T-helper 2 cell treated with Interferon-gamma antibody and Interleukin-4, amounts not matched to agents 5 μg/mL and 100 μg/mL, for 36 hours (primary cell): Measurements from ENCODE around the gene PLCB1.

Source experiments
- DNase-seq: peaks from one replicate; pipeline ENCODE4 v3.0.0; 2021; ENCODE audit warnings: low spot score
- H3K27ac Mint-ChIP-seq: one replicate; pipeline ENCODE4 v1.8.0; 2021; ENCODE audit warnings: mild to moderate bottlenecking, mixed read lengths
- H3K27me3 Mint-ChIP-seq: one replicate; pipeline ENCODE4 v1.8.0; 2021; ENCODE audit warnings: low read depth, mixed read lengths
- H3K36me3 Mint-ChIP-seq: one replicate; pipeline ENCODE4 v1.8.0; 2021; ENCODE audit warnings: low read depth, mixed read lengths
- H3K4me1 Mint-ChIP-seq: one replicate; pipeline ENCODE4 v1.8.0; 2021; ENCODE audit warnings: low read depth, mixed read lengths
- H3K4me3 Mint-ChIP-seq: one replicate; pipeline ENCODE4 v1.8.0; 2022; ENCODE audit warnings: mild to moderate bottlenecking, moderate library complexity, mixed read lengths
- H3K9me3 Mint-ChIP-seq: one replicate; pipeline ENCODE4 v1.8.0; 2021; ENCODE audit warnings: mixed read lengths

PLCB1 gene

GRCh38 chr20:8194721-8195120 lies 62.7 kb downstream of the PLCB1 start:
- no peaks in the 10 kb centered on the region for H3K27me3 Mint-ChIP-seq
- H3K9me3 Mint-ChIP-seq = no peaks in the 10 kb centered on the region

GRCh38 chr20:8196096-8196495 lies 64.0 kb downstream of the PLCB1 start:
- no peaks in the 10 kb centered on the region for H3K4me1 Mint-ChIP-seq
- H3K9me3 Mint-ChIP-seq = no peaks in the 10 kb centered on the region

More at GRCh38 chr20:8194721-8195120, 62.7 kb downstream of the PLCB1 start:
- Mint-ChIP-seq H3K4me3 (no peak overlapping the region), H3K36me3 (no peaks in the 10 kb centered on the region), H3K4me1 (no peaks in the 10 kb centered on the region), H3K27ac (no peak overlapping the region)
- no peak for DNase-seq

GRCh38 chr20:8200220-8200619 lies 68.2 kb downstream of the PLCB1 start:
- Mint-ChIP-seq H3K4me3 (no peak overlapping the region), H3K27ac (no peak overlapping the region)

More at GRCh38 chr20:8196096-8196495, 64.0 kb downstream of the PLCB1 start:
- no peaks in the 10 kb centered on the region for H3K27me3 Mint-ChIP-seq
- no peaks in the 10 kb centered on the region for H3K36me3 Mint-ChIP-seq
- no peak overlapping the region for H3K27ac Mint-ChIP-seq
- no peak for DNase-seq
- H3K4me3 Mint-ChIP-seq = no peak overlapping the region

GRCh38 chr20:8203366-8203765 lies 71.3 kb downstream of the PLCB1 start:
- Mint-ChIP-seq H3K4me1 (no peaks in the 10 kb centered on the region), H3K36me3 (no peaks in the 10 kb centered on the region), H3K27me3 (peaks cover 9% of the 10 kb centered on the region), H3K27ac (no peak overlapping the region), H3K4me3 (no peak overlapping the region), H3K9me3 (no peaks in the 10 kb centered on the region)
- no peak for DNase-seq

More at GRCh38 chr20:8200220-8200619, 68.2 kb downstream of the PLCB1 start:
- H3K4me1 Mint-ChIP-seq = no peaks in the 10 kb centered on the region
- no peaks in the 10 kb centered on the region for H3K9me3 Mint-ChIP-seq
- no peaks in the 10 kb centered on the region for H3K36me3 Mint-ChIP-seq
- H3K27me3 Mint-ChIP-seq = peaks cover 4% of the 10 kb centered on the region
- DNase-seq = no peak

- Mint-ChIP-seq H3K27me3 (peaks cover 14% of the 10 kb centered on the region), H3K36me3 (no peaks in the 10 kb centered on the region), H3K4me1 (peaks cover 12% of the 10 kb centered on the region)
Measured at GRCh38 chr20:8205996-8206395, 73.9 kb downstream of the PLCB1 start.

GRCh38 chr20:8208226-8208625 lies 76.2 kb downstream of the PLCB1 start:
- Mint-ChIP-seq H3K9me3 (no peaks in the 10 kb centered on the region), H3K4me1 (peaks cover 21% of the 10 kb centered on the region), H3K36me3 (no peaks in the 10 kb centered on the region), H3K27ac (no peak overlapping the region), H3K27me3 (peaks cover 10% of the 10 kb centered on the region), H3K4me3 (no peak overlapping the region)
- no peak for DNase-seq

More at GRCh38 chr20:8205996-8206395, 73.9 kb downstream of the PLCB1 start:
- H3K4me3 Mint-ChIP-seq = no peak overlapping the region
- no peak for DNase-seq
- no peaks in the 10 kb centered on the region for H3K9me3 Mint-ChIP-seq
- no peak overlapping the region for H3K27ac Mint-ChIP-seq

- peaks cover 29% of the 10 kb centered on the region for H3K4me1 Mint-ChIP-seq
Measured at GRCh38 chr20:8209061-8209460, 77.0 kb downstream of the PLCB1 start.

GRCh38 chr20:8210749-8211148 lies 78.7 kb downstream of the PLCB1 start:
- H3K4me3 Mint-ChIP-seq = no peak overlapping the region
- peaks cover 40% of the 10 kb centered on the region for H3K4me1 Mint-ChIP-seq
- H3K27me3 Mint-ChIP-seq = peaks cover 10% of the 10 kb centered on the region
- DNase-seq = no peak
- no peaks in the 10 kb centered on the region for H3K9me3 Mint-ChIP-seq
- H3K27ac Mint-ChIP-seq = no peak overlapping the region
- H3K36me3 Mint-ChIP-seq = no peaks in the 10 kb centered on the region

More at GRCh38 chr20:8209061-8209460, 77.0 kb downstream of the PLCB1 start:
- Mint-ChIP-seq H3K27ac (no peak overlapping the region), H3K4me3 (no peak overlapping the region), H3K27me3 (peaks cover 10% of the 10 kb centered on the region), H3K9me3 (no peaks in the 10 kb centered on the region), H3K36me3 (no peaks in the 10 kb centered on the region)
- no peak for DNase-seq

GRCh38 chr20:8212286-8212685 lies 80.2 kb downstream of the PLCB1 start:
- Mint-ChIP-seq H3K4me3 (no peak overlapping the region), H3K27me3 (peaks cover 10% of the 10 kb centered on the region), H3K27ac (no peak overlapping the region), H3K4me1 (peaks cover 55% of the 10 kb centered on the region), H3K9me3 (no peaks in the 10 kb centered on the region), H3K36me3 (no peaks in the 10 kb centered on the region)
- no peak for DNase-seq

GRCh38 chr20:8213270-8213669 lies 81.2 kb downstream of the PLCB1 start:
- Mint-ChIP-seq H3K27me3 (peaks cover 4% of the 10 kb centered on the region), H3K4me1 (peaks cover 55% of the 10 kb centered on the region), H3K9me3 (no peaks in the 10 kb centered on the region), H3K4me3 (peak overlapping the region; percentile 68), H3K27ac (peak overlapping the region; percentile 76), H3K36me3 (no peaks in the 10 kb centered on the region)
- no peak for DNase-seq

- H3K4me1 Mint-ChIP-seq = peaks cover 51% of the 10 kb centered on the region
- H3K27ac Mint-ChIP-seq = peak overlapping the region; percentile 76
- H3K9me3 Mint-ChIP-seq = no peaks in the 10 kb centered on the region
- no peaks in the 10 kb centered on the region for H3K36me3 Mint-ChIP-seq
- peak; percentile 29 for DNase-seq
- H3K4me3 Mint-ChIP-seq = peak overlapping the region; percentile 68
- H3K27me3 Mint-ChIP-seq = no peaks in the 10 kb centered on the region
Measured at GRCh38 chr20:8213831-8214587, 81.9 kb downstream of the PLCB1 start.

- Mint-ChIP-seq H3K27ac (no peak overlapping the region), H3K27me3 (no peaks in the 10 kb centered on the region), H3K9me3 (no peaks in the 10 kb centered on the region), H3K4me3 (no peak overlapping the region), H3K4me1 (peaks cover 45% of the 10 kb centered on the region), H3K36me3 (no peaks in the 10 kb centered on the region)
- DNase-seq = no peak
Measured at GRCh38 chr20:8215361-8215781, 83.3 kb downstream of the PLCB1 start.

GRCh38 chr20:8216375-8217200 lies 84.5 kb downstream of the PLCB1 start:
- no peak overlapping the region for H3K4me3 Mint-ChIP-seq
- H3K36me3 Mint-ChIP-seq = no peaks in the 10 kb centered on the region
- H3K27ac Mint-ChIP-seq = no peak overlapping the region

GRCh38 chr20:8218861-8219260 lies 86.8 kb downstream of the PLCB1 start:
- peaks cover 32% of the 10 kb centered on the region for H3K4me1 Mint-ChIP-seq
- H3K36me3 Mint-ChIP-seq = no peaks in the 10 kb centered on the region
- DNase-seq = no peak
- no peaks in the 10 kb centered on the region for H3K9me3 Mint-ChIP-seq
- no peak overlapping the region for H3K4me3 Mint-ChIP-seq
- no peaks in the 10 kb centered on the region for H3K27me3 Mint-ChIP-seq
- no peak overlapping the region for H3K27ac Mint-ChIP-seq

More at GRCh38 chr20:8216375-8217200, 84.5 kb downstream of the PLCB1 start:
- Mint-ChIP-seq H3K4me1 (peaks cover 40% of the 10 kb centered on the region), H3K9me3 (no peaks in the 10 kb centered on the region), H3K27me3 (no peaks in the 10 kb centered on the region)
- DNase-seq = peak; percentile 17
